ENCODE results near the gene DPYSL3. TPM values are rescaled to one million over a fixed set of nuclear protein-coding genes. Genes with fewer than 3 reads are reported as not detected.

Gene DPYSL3
- total RNA-seq, 1 experiment from 2014 or later, result 42.7 TPM

- no peaks in the 10 kb centered on the region for H3K9me3 ChIP-seq (replicated peaks)
- H3K4me1 ChIP-seq, result no peaks in the 10 kb centered on the region
- no peak overlapping the region for H3K27ac ChIP-seq
- no peak overlapping the region for H3K4me3 ChIP-seq
- H3K36me3 ChIP-seq, result no peaks in the 10 kb centered on the region
- DNase-seq, result no peak
- H3K27me3 ChIP-seq, result 0 out of 2 replicates have a peak, but pooled peaks cover 5% of the 10 kb centered on the region
These were observed 161.8 kb downstream of the DPYSL3 start for GRCh38 chr5:147348046-147348445.

GRCh38 chr5:147346006-147346561 is 163.8 kb downstream of the DPYSL3 start:
- DNase-seq, result peak in 1 of 2 experiments; percentile 4
- Histone ChIP-seq H3K36me3 (no peaks in the 10 kb centered on the region), H3K9me3 (replicated peaks) (no peaks in the 10 kb centered on the region), H3K4me3 (no peak overlapping the region), H3K27ac (no peak overlapping the region), H3K4me1 (no peaks in the 10 kb centered on the region), H3K27me3 (0 out of 2 replicates have a peak, but pooled peaks cover 5% of the 10 kb centered on the region)

GRCh38 chr5:147344861-147345260 is 165.0 kb downstream of the DPYSL3 start:
- H3K4me1 ChIP-seq, result no peaks in the 10 kb centered on the region
- no peaks in the 10 kb centered on the region for H3K9me3 ChIP-seq (replicated peaks)
- 0 out of 2 replicates have a peak, but pooled peaks cover 5% of the 10 kb centered on the region for H3K27me3 ChIP-seq
- no peak for DNase-seq
- H3K36me3 ChIP-seq, result no peaks in the 10 kb centered on the region
- H3K27ac ChIP-seq, result no peak overlapping the region
- H3K4me3 ChIP-seq, result no peak overlapping the region

GRCh38 chr5:147341345-147341744 is 168.5 kb downstream of the DPYSL3 start:
- H3K27ac ChIP-seq, result no peak overlapping the region
- no peaks in the 10 kb centered on the region for H3K4me1 ChIP-seq
- no peaks in the 10 kb centered on the region for H3K27me3 ChIP-seq
- DNase-seq, result no peak
- H3K36me3 ChIP-seq, result no peaks in the 10 kb centered on the region
- no peaks in the 10 kb centered on the region for H3K9me3 ChIP-seq (replicated peaks)
- H3K4me3 ChIP-seq, result no peak overlapping the region

- Histone ChIP-seq H3K27me3 (no peaks in the 10 kb centered on the region), H3K4me1 (no peaks in the 10 kb centered on the region), H3K4me3 (no peak overlapping the region), H3K36me3 (no peaks in the 10 kb centered on the region), H3K9me3 (replicated peaks) (no peaks in the 10 kb centered on the region), H3K27ac (no peak overlapping the region)
- no peak for DNase-seq
These were observed 168.9 kb downstream of the DPYSL3 start for GRCh38 chr5:147340941-147341340.

Data from SJCRH30 (cell line).